ENCODE results near the gene TLE6. TPM values are rescaled to one million over a fixed set of nuclear protein-coding genes. Genes with fewer than 3 reads are reported as not detected.

The TLE6 gene
- polyA plus RNA-seq, 2 of the 4 experiments (the other 2 are of a cell fraction) = 3.1 to 4.2 TPM

GRCh38 chr19:3024870-3025548 lies 47.6 kb downstream of the TLE6 start:
- Histone ChIP-seq H3K27ac (no peak overlapping the region), H3K9me3 (no peaks in the 10 kb centered on the region), H3K4me3 (no peak overlapping the region), H3K4me2 (no peak overlapping the region), H3K4me1 (no peaks in the 10 kb centered on the region)
- no peak for TF ChIP-seq HEYL (CRISPR knock-in tag; IDR thresholded peaks at IDR 0.05)
- no peak for TF ChIP-seq SREBF2 (IDR thresholded peaks at IDR 0.05)
- TF ChIP-seq RFX5 (IDR thresholded peaks at IDR 0.05) = no peak
- no peak for TF ChIP-seq REST (IDR thresholded peaks at IDR 0.05)
- TF ChIP-seq CEBPB (IDR thresholded peaks at IDR 0.05) = no peak
- no peak for TF ChIP-seq ZFP36 (IDR thresholded peaks at IDR 0.05; ENCODE audit: borderline replicate concordance, partially characterized antibody)
- no peak for TF ChIP-seq ZNF302 (CRISPR knock-in tag; IDR thresholded peaks at IDR 0.05)
- TF ChIP-seq USF2 (IDR thresholded peaks at IDR 0.05) = no peak
- no peak for TF ChIP-seq FOSL2 (IDR thresholded peaks at IDR 0.05)
- TF ChIP-seq FOSL2 (CRISPR knock-in tag; IDR thresholded peaks at IDR 0.05) = no peak
- no peak for TF ChIP-seq JUNB (IDR thresholded peaks at IDR 0.05)
- TF ChIP-seq HES2 (IDR thresholded peaks at IDR 0.05) = no peak
- no peak for TF ChIP-seq MAX (IDR thresholded peaks at IDR 0.05)
- no peak for TF ChIP-seq ZC3H11A (IDR thresholded peaks at IDR 0.05)
- no peak for TF ChIP-seq EHF (CRISPR knock-in tag; IDR thresholded peaks at IDR 0.05)
- TF ChIP-seq POLR2AphosphoS2 (conservative IDR thresholded peaks at IDR 0.05; ENCODE audit: low read length) = no peak
- no peak for TF ChIP-seq RCOR1 (IDR thresholded peaks at IDR 0.05; ENCODE audit: low read depth, low read length)
- TF ChIP-seq SMC3 (IDR thresholded peaks at IDR 0.05) = no peak
- no peak for TF ChIP-seq FOSB (CRISPR knock-in tag; IDR thresholded peaks at IDR 0.05)
- TF ChIP-seq MAZ (IDR thresholded peaks at IDR 0.05; ENCODE audit: borderline replicate concordance, low read depth, low read length) = no peak
- TF ChIP-seq NPAS2 (CRISPR knock-in tag; IDR thresholded peaks at IDR 0.05; ENCODE audit: borderline replicate concordance) = no peak
- 85% methylated on average over 21 of the region's 30 CpGs for WGBS (ENCODE audit: missing lambda C conversion rate)
- ChIA-PET CTCF (interaction anchor here (1.0 kb wide), 2 partner anchors 12 to 74 kb away, joined by 3 to 4 read pairs; no protein-coding TSS in a partner anchor), POLR2A (interaction anchor here (0.5 kb wide), 1 partner anchor 37 kb away, joined by 4 read pairs; no protein-coding TSS in a partner anchor)
- FAIRE-seq = no peak
- no peak for DNase-seq (ENCODE audit: low read depth in 1 of 2, low spot score in 1 of 2)
- no peak for ATAC-seq

- no peak overlapping the region for H3K4me3 ChIP-seq
- no peak for TF ChIP-seq KDM1A (IDR thresholded peaks at IDR 0.05; ENCODE audit: low read depth)
- TF ChIP-seq HOXB13 (CRISPR knock-in tag; IDR thresholded peaks at IDR 0.05; ENCODE audit: low read depth) = no peak
- no peak for TF ChIP-seq HEYL (CRISPR knock-in tag; IDR thresholded peaks at IDR 0.05)
- TF ChIP-seq NFE2L2 (conservative IDR thresholded peaks at IDR 0.05; ENCODE audit: low read length) = no peak
- TF ChIP-seq NPAS2 (CRISPR knock-in tag; IDR thresholded peaks at IDR 0.05; ENCODE audit: borderline replicate concordance) = no peak
- TF ChIP-seq RAD21 (conservative IDR thresholded peaks at IDR 0.05 in 1 of 2, IDR thresholded peaks at IDR 0.05 in 1 of 2) = no peak
- TF ChIP-seq EHF (CRISPR knock-in tag; IDR thresholded peaks at IDR 0.05) = no peak
- TF ChIP-seq CEBPB (IDR thresholded peaks at IDR 0.05) = no peak
- TF ChIP-seq NR3C1 (IDR thresholded peaks at IDR 0.05) = no peak
- TF ChIP-seq ELK1 (IDR thresholded peaks at IDR 0.05; ENCODE audit: low read depth, low read length) = no peak
- TF ChIP-seq ATOH8 (CRISPR knock-in tag; IDR thresholded peaks at IDR 0.05; ENCODE audit: low read depth) = no peak
- TF ChIP-seq BHLHE40 (IDR thresholded peaks at IDR 0.05; ENCODE audit: low read depth, low read length) = no peak
- no peak for TF ChIP-seq HOXB5 (CRISPR knock-in tag; IDR thresholded peaks at IDR 0.05)
- TF ChIP-seq ZFP36 (IDR thresholded peaks at IDR 0.05; ENCODE audit: borderline replicate concordance, partially characterized antibody) = no peak
- no peak for TF ChIP-seq GATA3 (IDR thresholded peaks at IDR 0.05; ENCODE audit: borderline replicate concordance)
- no peak overlapping the region for H3K27ac ChIP-seq
- no peak overlapping the region for H3K4me2 ChIP-seq
- H3K4me1 ChIP-seq = no peaks in the 10 kb centered on the region; the same call in 2 of the 3 replicates
- WGBS (ENCODE audit: missing lambda C conversion rate) = 88% methylated on average over 5 of the region's 9 CpGs
- ATAC-seq = no peak
- DNase-seq (ENCODE audit: low read depth in 1 of 2, low spot score in 1 of 2) = no peak
- no peak for FAIRE-seq
- no peaks in the 10 kb centered on the region for H3K9me3 ChIP-seq
- ChIA-PET POLR2A (no interaction called here), CTCF (interaction anchor here (1.0 kb wide), 1 partner anchor 11 kb away, joined by 4 read pairs; no protein-coding TSS in a partner anchor)
Observed at GRCh38 chr19:3025549-3025886, 48.2 kb downstream of the TLE6 start.
